Common myeloid progenitor, CD34-positive (primary cell): ENCODE results near the gene METTL1.

Source experiments
- CTCF ChIA-PET: fragments of 350-600 bp; sonication (Branson Sonifier 250); formaldehyde crosslinking; loops from one replicate; lab custom pipeline; 2021; ENCODE audit warnings: antibody characterized with exemption; lab: Charles Lee
- POLR2A ChIA-PET: fragments of 350-600 bp; sonication (Branson Sonifier 250); formaldehyde crosslinking; loops from one replicate; lab custom pipeline; 2021; ENCODE audit warnings: antibody characterized with exemption; lab: Charles Lee
- DNase-seq, 3 donors: peaks; one replicate each; pipeline versions ENCODE4 v3.0.0 to v3.0.0-alpha.2; 2013
- H3K27ac ChIP-seq, 2 experiments: 1 replicate in 1 of 2; 2 replicates in 1 of 2; pipeline ENCODE4 v1.7.0; 2013; ENCODE audit warnings: inconsistent platforms in 2 of 2, low read length in 2 of 2, mild to moderate bottlenecking in 2 of 2, low read depth in 1 of 2, moderate library complexity in 1 of 2; ENCODE audit not compliant: severe bottlenecking in 2 of 2, insufficient read depth in 1 of 2, poor library complexity in 1 of 2
- H3K27me3 ChIP-seq, 5 experiments: replicated peaks in 2 of 5; 1 replicate in 3 of 5; 2 replicates in 2 of 5; pipeline versions ENCODE4 v1.6.1 to v1.7.0; 2013; ENCODE audit warnings: low read length in 4 of 5, mild to moderate bottlenecking in 2 of 5, moderate library complexity in 2 of 5, inconsistent platforms in 1 of 5; ENCODE audit not compliant: insufficient read depth in 5 of 5, control insufficient read depth in 4 of 5
- H3K36me3 ChIP-seq, 4 experiments: 1 replicate in 2 of 4; 2 replicates in 2 of 4; pipeline versions ENCODE4 v1.6.1 to v1.7.0; 2013; ENCODE audit warnings: low read length in 3 of 4, control low read depth in 1 of 4, mild to moderate bottlenecking in 1 of 4; ENCODE audit not compliant: control insufficient read depth in 4 of 4, insufficient read depth in 4 of 4
- H3K4me1 ChIP-seq, 4 experiments: 1 replicate in 3 of 4; 2 replicates in 1 of 4; pipeline versions ENCODE4 v1.6.1 to v1.7.1; 2013; ENCODE audit warnings: low read length in 3 of 4, mild to moderate bottlenecking in 3 of 4, control low read depth in 1 of 4, inconsistent platforms in 1 of 4, moderate library complexity in 1 of 4; ENCODE audit not compliant: control insufficient read depth in 4 of 4, insufficient read depth in 4 of 4; ENCODE audit errors: control extremely low read depth in 1 of 4
- H3K4me3 ChIP-seq, 7 experiments: 1 replicate in 4 of 7; 2 replicates in 3 of 7; pipeline versions ENCODE4 v1.5.1 to v1.7.0; 2013; ENCODE audit warnings: mild to moderate bottlenecking in 7 of 7, low read length in 6 of 7, moderate library complexity in 6 of 7, inconsistent platforms in 2 of 7, low read depth in 2 of 7, control low read depth in 1 of 7; ENCODE audit not compliant: insufficient read depth in 4 of 7, control insufficient read depth in 1 of 7; ENCODE audit errors: extremely low read depth in 1 of 7
- H3K9me3 ChIP-seq, 5 experiments: 1 replicate in 4 of 5; 2 replicates in 1 of 5; pipeline versions ENCODE4 v1.6.1 to v1.7.1; 2013; ENCODE audit warnings: low read length in 4 of 5, mild to moderate bottlenecking in 2 of 5, inconsistent platforms in 1 of 5, low read depth in 1 of 5, moderate library complexity in 1 of 5; ENCODE audit not compliant: control insufficient read depth in 4 of 5, insufficient read depth in 2 of 5; ENCODE audit errors: control extremely low read depth in 1 of 5
- WGBS: methylation state at CpG from one replicate; pipeline ENCODE4 v1.1.5; 2013; ENCODE audit not compliant: insufficient coverage; 5-methylcytosine and 5-hydroxymethylcytosine counted together

Gene METTL1

DNA sequence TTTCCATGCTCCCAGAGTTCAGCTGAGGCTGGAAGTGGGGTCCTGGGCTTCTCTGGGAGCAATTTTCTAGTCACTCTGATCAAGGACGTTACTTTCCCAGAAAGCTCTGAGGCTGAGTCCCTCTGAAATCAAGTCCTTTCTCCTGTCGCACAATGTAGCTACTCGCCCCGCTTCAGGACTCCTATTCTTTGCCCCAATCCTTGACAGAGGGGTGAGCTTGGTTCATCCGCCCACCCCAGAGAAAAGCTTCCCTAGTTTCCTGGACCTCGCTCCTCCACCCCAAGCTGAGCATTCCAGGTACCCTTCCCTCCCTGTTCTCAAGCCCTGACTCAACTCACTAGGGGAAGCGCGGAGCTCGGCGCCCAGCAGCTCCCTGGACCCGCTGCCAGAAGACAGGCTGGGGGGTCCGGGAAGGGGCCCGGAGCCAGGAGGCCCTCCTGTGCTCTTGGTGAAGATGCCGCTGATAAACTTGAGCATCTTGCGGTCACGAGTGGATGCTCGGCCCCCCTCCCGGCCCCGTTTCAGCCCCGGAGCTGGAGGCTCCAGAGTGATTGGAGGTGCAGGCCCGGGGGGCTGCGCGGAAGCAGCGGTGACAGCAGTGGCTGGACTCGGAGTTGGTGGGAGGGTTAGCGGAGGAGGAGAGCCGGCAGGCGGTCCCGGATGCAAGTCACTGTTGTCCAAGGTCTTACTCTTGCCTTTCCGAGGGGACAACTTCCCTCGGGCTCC, 35.0 kb downstream of the METTL1 start:
- Histone ChIP-seq H3K9me3 (no peaks in the 10 kb centered on the region), H3K27me3 (no peaks in the 10 kb centered on the region), H3K4me1 (peaks cover 15 to 31% (median 30%) of the 10 kb centered on the region in 4 experiments), H3K36me3 (peaks cover 10 to 66% (median 43%) of the 10 kb centered on the region in 4 experiments), H3K27ac (no peak overlapping the region), H3K4me3 (no peak overlapping the region)
- DNase-seq, result no peak
- WGBS, result 94% methylated on average over 28 of the region's 31 CpGs
- ChIA-PET POLR2A (no interaction called here), CTCF (interaction anchor here (1.6 kb wide), 1 partner anchor 11 kb away, joined by 6 read pairs; no protein-coding TSS in a partner anchor)

DNA sequence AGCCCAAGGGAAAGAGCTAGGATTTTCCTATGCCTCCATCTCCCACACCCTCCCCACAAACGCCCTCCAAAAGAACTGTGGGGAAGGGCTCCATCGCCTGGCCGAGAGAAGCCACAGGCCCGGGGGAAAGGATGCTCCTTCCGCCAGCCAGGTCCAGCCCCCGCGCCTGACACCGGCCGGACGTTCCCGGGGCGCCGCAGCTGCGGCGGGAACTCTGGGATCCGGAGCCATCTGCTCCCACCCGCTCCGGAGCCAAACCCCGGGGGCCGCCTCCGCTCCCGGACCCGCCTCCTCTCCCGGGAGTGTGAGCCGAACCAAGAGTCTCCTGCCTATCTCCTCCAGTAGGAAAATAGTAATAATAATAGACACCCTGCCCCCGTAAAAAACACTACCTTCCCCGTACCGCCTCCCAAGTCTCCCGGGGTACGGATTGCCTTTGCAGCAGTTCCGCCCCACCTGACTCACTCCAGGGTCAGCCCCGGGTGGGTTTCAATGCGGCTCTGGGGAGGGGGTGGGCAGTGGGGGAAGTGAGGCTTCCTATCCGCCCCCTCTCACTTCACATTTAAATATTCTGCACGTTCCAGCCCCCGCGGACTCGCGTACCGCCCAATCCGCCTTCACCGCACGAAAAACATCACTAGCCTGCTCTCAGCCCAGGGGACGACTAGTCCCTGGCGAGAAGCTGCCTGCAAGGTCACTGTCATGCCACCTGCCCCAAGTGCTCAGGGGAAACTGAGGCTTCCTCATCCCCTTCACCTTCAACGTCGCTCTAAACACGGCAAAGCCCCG, 35.8 kb downstream of the METTL1 start:
- Histone ChIP-seq H3K27ac (no peak overlapping the region), H3K27me3 (no peaks in the 10 kb centered on the region), H3K4me1 (peaks cover 8 to 23% (median 22%) of the 10 kb centered on the region in 4 experiments), H3K4me3 (no peak overlapping the region), H3K36me3 (peaks cover 10 to 74% (median 48%) of the 10 kb centered on the region in 4 experiments), H3K9me3 (no peaks in the 10 kb centered on the region)
- WGBS, result 92% methylated on average over 32 of the region's 49 CpGs
- CTCF ChIA-PET, result interaction anchor here (0.8 to 1.6 kb wide), 4 partner anchors 8 to 17 kb away, joined by 3 to 6 read pairs (median 4); partner anchors contain the start of gene TSPAN31
- POLR2A ChIA-PET, result no interaction called here
- no peak for DNase-seq

DNA sequence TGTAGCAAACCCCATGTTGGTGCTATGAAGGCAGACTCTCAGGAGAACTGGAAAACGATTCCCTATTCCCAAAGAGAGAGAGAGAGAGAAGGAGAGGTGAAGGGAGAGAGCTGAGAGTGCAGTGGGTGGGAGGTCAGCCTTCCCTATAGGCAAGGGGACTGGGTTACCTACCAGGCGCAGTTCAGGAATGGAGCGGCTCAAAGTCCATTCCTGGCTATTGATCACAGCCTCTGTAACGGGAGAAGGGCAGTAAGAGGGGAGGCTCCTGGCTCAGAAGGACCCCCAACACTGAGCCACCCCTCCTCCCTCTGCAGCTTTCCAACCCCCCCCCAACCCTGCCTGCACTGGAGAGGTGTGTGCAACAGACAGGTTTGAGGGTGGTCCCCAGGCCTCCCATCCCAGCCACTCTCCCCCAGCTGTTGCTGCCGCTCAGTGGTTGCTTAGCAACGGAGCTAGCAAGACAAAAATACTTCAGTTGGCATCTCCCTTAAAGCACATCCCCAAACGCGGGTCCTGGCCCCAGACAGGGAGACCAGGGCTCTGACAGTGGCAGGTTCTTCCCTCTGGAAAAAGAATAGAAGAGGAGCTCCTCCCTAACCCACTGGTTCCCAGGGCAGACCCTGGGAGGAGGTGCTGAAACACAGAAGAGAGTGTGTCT, 36.6 kb downstream of the METTL1 start:
- no peaks in the 10 kb centered on the region for H3K9me3 ChIP-seq
- H3K36me3 ChIP-seq, result peaks cover 11 to 82% (median 56%) of the 10 kb centered on the region in 4 experiments
- H3K27me3 ChIP-seq, result no peaks in the 10 kb centered on the region
- ChIA-PET POLR2A (no interaction called here), CTCF (interaction anchor here (0.8 to 1.6 kb wide), 3 partner anchors 9 to 16 kb away, joined by 3 to 6 read pairs (median 3); partner anchors contain the start of gene TSPAN31)
- no peak for DNase-seq
- no peak overlapping the region for H3K4me3 ChIP-seq
- WGBS, result 83% methylated on average over 6 of the region's 8 CpGs
- peaks cover 1 to 15% (median 14%) of the 10 kb centered on the region in 4 experiments for H3K4me1 ChIP-seq
- H3K27ac ChIP-seq, result peak overlapping the region in 1 of 2 experiments; percentile 52

DNA sequence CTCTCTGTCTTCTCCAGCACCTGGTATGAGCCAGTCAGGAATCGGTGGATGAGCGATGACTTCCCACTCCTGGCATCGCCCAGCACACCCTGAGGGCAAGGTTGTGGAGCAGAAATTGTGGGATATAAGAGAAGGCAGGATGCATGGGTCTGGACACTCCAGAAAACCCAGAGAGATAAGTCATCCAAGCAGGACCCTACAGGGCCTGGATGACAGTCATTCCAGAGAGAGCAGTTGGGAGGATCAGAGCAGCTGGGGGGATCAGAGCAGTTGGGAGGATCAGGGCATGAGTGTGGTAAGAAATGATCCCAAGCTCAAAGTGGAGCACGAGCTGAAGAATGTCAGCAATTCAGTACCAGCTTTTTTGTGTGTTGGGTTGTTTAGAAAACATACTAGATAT, 37.3 kb downstream of the METTL1 start:
- DNase-seq, result no peak
- Histone ChIP-seq H3K4me1 (peaks cover 0 to 8% (median 7%) of the 10 kb centered on the region in 4 experiments), H3K27me3 (no peaks in the 10 kb centered on the region), H3K27ac (peak overlapping the region in 1 of 2 experiments; percentile 52), H3K36me3 (peaks cover 14 to 86% (median 63%) of the 10 kb centered on the region in 4 experiments), H3K4me3 (no peak overlapping the region), H3K9me3 (no peaks in the 10 kb centered on the region)
- 100% methylated on average over 4 of the region's 4 CpGs for WGBS
- ChIA-PET CTCF (interaction anchor here (1.6 kb wide), 1 partner anchor 9 kb away, joined by 6 read pairs; the partner anchor contains the start of gene TSPAN31), POLR2A (no interaction called here)

DNA sequence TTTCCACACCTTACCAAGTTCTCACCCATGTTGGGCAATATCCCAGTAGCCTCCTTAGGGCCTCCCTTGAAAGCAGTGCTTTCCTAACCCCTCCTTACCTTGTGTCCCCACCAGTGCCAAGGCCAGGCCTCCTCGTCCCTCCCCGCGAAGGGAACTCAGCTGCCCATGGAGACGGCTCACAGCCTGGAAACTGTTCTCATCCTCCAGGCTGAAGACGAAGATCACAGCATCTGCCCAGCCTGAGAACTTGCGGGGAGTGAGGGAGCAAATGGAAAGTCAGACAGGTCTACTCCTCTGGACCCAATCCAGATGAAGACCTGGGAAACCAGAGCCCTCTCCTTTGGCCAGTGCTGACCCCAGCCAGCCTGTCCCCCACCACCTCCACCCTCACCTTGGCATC, 38.0 kb downstream of the METTL1 start:
- no peak for DNase-seq
- no peaks in the 10 kb centered on the region for H3K9me3 ChIP-seq
- 99% methylated on average over 6 of the region's 6 CpGs for WGBS
- no peaks in the 10 kb centered on the region for H3K27me3 ChIP-seq
- H3K27ac ChIP-seq, result no peak overlapping the region
- H3K36me3 ChIP-seq, result peaks cover 14 to 85% (median 68%) of the 10 kb centered on the region in 4 experiments
- H3K4me3 ChIP-seq, result no peak overlapping the region
- CTCF ChIA-PET, result interaction anchor here (1.4 to 1.6 kb wide), 2 partner anchors 13 to 101 kb away, joined by 4 to 7 read pairs; partner anchors contain the start of gene B4GALNT1
- POLR2A ChIA-PET, result no interaction called here
- peaks cover 0 to under 1% (median under 1%) of the 10 kb centered on the region in 4 experiments for H3K4me1 ChIP-seq

DNA sequence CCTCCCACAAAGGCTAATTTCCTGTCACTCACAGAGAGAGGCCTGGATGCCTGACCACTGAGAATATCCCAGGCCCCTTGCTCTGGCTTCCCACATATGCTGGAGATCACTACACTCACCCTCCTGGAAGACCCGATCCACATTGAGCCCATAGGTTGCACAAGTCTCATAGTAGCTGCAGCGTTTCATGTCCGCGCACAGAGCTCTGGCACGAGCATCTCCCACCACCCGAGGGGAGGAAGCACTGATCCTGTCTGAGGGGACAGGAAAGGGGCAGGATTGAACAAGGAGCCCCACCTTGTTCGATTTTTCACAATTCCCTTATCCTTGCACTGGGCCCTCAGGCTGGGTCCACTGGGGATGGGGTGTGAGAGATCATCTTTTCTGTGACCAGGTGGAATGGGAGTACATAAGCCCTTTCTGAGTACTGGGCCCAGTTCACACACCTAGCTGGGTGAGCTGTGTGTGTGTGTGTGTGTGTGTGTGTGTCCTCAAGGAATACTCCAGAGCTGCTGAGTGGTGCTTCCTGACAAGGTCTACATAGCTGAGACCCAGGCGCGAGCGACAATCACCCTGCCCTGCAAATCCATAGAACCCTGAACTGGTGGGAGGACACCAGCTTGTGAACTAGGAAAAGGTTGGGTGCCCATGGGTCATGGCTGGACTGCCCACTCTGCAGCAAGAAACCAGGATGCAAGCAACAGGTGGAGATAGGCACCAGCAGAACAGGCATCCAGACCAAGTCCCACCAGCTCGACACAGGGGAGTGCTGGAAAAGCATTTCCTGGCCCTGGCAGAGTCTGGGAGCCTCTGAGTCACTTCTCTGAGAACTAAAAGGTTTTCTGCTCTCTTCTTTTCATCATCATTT, 38.9 kb downstream of the METTL1 start:
- whole genome bisulfite sequencing, result 98% methylated on average over 7 of the region's 11 CpGs
- H3K27me3 ChIP-seq, result no peaks in the 10 kb centered on the region
- DNase-seq, result no peak
- H3K36me3 ChIP-seq, result peaks cover 14 to 91% (median 71%) of the 10 kb centered on the region in 4 experiments
- CTCF ChIA-PET, result interaction anchor here (0.7 to 1.6 kb wide), 6 partner anchors 9 to 103 kb away, joined by 3 to 7 read pairs (median 4); partner anchors contain the start of gene B4GALNT1
- H3K4me3 ChIP-seq, result no peak overlapping the region
- H3K9me3 ChIP-seq, result no peaks in the 10 kb centered on the region
- peak overlapping the region in 1 of 2 experiments; percentile 8 for H3K27ac ChIP-seq
- POLR2A ChIA-PET, result interaction anchor here (0.6 to 0.8 kb wide), 2 partner anchors 10 to 1529 kb away, joined by 3 read pairs; no protein-coding TSS in a partner anchor
- no peaks in the 10 kb centered on the region for H3K4me1 ChIP-seq
